Loucy (cell line): ENCODE measurements around the gene PLIN4.

Source experiments
- H2AFZ ChIP-seq: fragments of 200-600 bp; sonication (generic); 2 replicates; pipeline ENCODE4 v1.6.0; 2016; ENCODE audit warnings: antibody characterized with exemption, mild to moderate bottlenecking, low read length, moderate library complexity
- H3F3A ChIP-seq: fragments of 200-600 bp; 2 replicates; pipeline ENCODE4 v1.6.0; 2016; ENCODE audit warnings: antibody characterized with exemption, low read depth, mild to moderate bottlenecking
- H3K27me3 ChIP-seq: fragments of 200-600 bp; sonication (generic); 2 replicates; pipeline ENCODE4 v1.6.1; 2014; ENCODE audit warnings: low read length, mild to moderate bottlenecking; ENCODE audit not compliant: insufficient read depth, poor library complexity, severe bottlenecking
- H3K36me3 ChIP-seq: fragments of 200-600 bp; sonication (generic); 2 replicates; pipeline ENCODE4 v1.6.1; 2016; ENCODE audit warnings: low read length; ENCODE audit not compliant: insufficient read depth
- H3K4me1 ChIP-seq: fragments of 200-600 bp; sonication (generic); 2 replicates; pipeline ENCODE4 v1.5.1; 2014; ENCODE audit warnings: low read length, mild to moderate bottlenecking; ENCODE audit not compliant: insufficient read depth, poor library complexity, severe bottlenecking
- H3K4me2 ChIP-seq: fragments of 200-600 bp; sonication (generic); 2 replicates; pipeline ENCODE4 v1.6.0; 2014; ENCODE audit warnings: antibody characterized with exemption, low read length, low read depth, mild to moderate bottlenecking; ENCODE audit not compliant: poor library complexity, severe bottlenecking
- H3K4me3 ChIP-seq: fragments of 200-600 bp; sonication (generic); 2 replicates; pipeline ENCODE4 v1.5.1; 2014; ENCODE audit warnings: low read length, mild to moderate bottlenecking, mixed read lengths; ENCODE audit not compliant: poor library complexity, severe bottlenecking
- H3K79me2 ChIP-seq: fragments of 200-600 bp; sonication (generic); 2 replicates; pipeline ENCODE4 v1.6.1; 2014; ENCODE audit warnings: low read length; ENCODE audit not compliant: insufficient read depth
- H3K9ac ChIP-seq: fragments of 200-600 bp; sonication (generic); 2 replicates; pipeline ENCODE4 v1.6.0; 2014; ENCODE audit warnings: mild to moderate bottlenecking, low read depth, low read length, moderate library complexity; ENCODE audit not compliant: poor library complexity, severe bottlenecking
- H3K9me2 ChIP-seq: fragments of 200-600 bp; sonication (generic); replicated peaks from 2 replicates; pipeline ENCODE4 v1.6.1; 2016; ENCODE audit warnings: low read depth, low read length, mixed read lengths
- H3K9me3 ChIP-seq: fragments of 200-600 bp; sonication (generic); 2 replicates; pipeline ENCODE4 v1.6.1; 2014; ENCODE audit warnings: mild to moderate bottlenecking, antibody characterized with exemption, low read length, low read depth; ENCODE audit not compliant: insufficient read depth
- H4K20me1 ChIP-seq: fragments of 200-600 bp; sonication (generic); 2 replicates; pipeline ENCODE4 v1.6.0; 2014; ENCODE audit warnings: antibody characterized with exemption, low read length, mild to moderate bottlenecking; ENCODE audit not compliant: insufficient read depth, poor library complexity, severe bottlenecking
- EZH2phosphoT487 ChIP-seq: fragments of 200-600 bp; IDR thresholded peaks from 2 replicates; pipeline ENCODE4 v1.6.1; 2018; ENCODE audit warnings: antibody characterized with exemption, mild to moderate bottlenecking, moderate library complexity, borderline replicate concordance
- TF ChIP-seq, protein P1 (sequence below): fragments of 200-600 bp; sonication (generic); conservative IDR thresholded peaks from 2 replicates; pipeline ENCODE4 v1.5.1; 2014; ENCODE audit warnings: mild to moderate bottlenecking, antibody characterized with exemption, low read length

PLIN4 gene

GRCh38 chr19:4503132-4503824, 15.0 kb downstream of the PLIN4 start:
- no peak overlapping the region for H3K4me2 ChIP-seq
- no peaks in the 10 kb centered on the region for H3K9me2 ChIP-seq
- H2AFZ ChIP-seq: no peak overlapping the region
- H3F3A ChIP-seq: no peaks in the 10 kb centered on the region
- H3K4me3 ChIP-seq: no peak overlapping the region
- TF ChIP-seq EZH2phosphoT487: no peak
- TF ChIP-seq, protein P1, sequence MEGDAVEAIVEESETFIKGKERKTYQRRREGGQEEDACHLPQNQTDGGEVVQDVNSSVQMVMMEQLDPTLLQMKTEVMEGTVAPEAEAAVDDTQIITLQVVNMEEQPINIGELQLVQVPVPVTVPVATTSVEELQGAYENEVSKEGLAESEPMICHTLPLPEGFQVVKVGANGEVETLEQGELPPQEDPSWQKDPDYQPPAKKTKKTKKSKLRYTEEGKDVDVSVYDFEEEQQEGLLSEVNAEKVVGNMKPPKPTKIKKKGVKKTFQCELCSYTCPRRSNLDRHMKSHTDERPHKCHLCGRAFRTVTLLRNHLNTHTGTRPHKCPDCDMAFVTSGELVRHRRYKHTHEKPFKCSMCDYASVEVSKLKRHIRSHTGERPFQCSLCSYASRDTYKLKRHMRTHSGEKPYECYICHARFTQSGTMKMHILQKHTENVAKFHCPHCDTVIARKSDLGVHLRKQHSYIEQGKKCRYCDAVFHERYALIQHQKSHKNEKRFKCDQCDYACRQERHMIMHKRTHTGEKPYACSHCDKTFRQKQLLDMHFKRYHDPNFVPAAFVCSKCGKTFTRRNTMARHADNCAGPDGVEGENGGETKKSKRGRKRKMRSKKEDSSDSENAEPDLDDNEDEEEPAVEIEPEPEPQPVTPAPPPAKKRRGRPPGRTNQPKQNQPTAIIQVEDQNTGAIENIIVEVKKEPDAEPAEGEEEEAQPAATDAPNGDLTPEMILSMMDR: no peak
- no peaks in the 10 kb centered on the region for H4K20me1 ChIP-seq
- H3K9me3 ChIP-seq: no peaks in the 10 kb centered on the region
- H3K36me3 ChIP-seq: peaks cover 16% of the 10 kb centered on the region; the same call in 1 of the 2 replicates
- peaks cover 5% of the 10 kb centered on the region for H3K4me1 ChIP-seq
- no peaks in the 10 kb centered on the region for H3K79me2 ChIP-seq
- H3K9ac ChIP-seq: no peak overlapping the region
- no peaks in the 10 kb centered on the region for H3K27me3 ChIP-seq

DNA sequence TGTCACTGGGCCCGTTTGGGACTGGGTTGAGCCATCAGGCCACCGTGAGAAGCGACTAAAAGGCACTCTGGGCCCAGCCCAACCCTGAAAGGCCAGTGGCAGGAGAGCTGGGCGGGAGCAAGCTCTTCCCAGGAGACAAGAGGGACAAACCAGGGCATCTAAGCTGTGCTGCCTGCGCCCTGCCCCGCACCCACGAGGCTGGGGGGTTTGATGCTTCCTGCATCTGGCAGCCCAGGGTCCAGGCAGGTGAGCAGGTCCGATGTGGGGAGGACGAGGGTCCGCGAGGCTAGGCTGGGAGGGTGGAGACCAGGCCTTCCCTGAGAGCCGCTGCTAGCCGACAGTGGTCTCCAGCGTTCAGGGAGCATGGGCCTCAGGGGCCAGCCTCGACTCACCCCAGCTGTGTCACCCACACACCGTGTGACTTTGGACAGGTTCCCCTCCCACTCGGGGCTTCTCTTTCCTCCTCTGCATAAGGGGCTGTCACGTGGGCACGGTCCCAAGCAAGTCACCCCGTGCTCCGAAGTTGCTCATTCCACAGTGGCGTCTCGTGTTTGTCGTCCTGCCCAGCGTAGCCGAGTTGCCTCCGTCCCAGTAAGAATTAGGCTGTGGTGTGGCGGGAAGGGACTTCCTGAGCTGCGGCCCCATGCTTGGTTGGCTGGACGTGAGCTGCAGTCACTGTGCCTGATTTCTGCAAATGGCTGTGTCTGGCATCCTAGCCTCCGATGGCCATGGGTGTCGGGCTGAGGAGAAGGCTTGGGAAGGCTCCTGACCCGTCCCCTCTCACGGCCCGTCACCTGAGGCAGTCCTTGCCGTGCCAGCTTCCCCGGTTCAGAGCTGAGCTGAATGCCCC, 15.8 kb downstream of the PLIN4 start:
- Histone ChIP-seq H3K36me3 (peaks cover 24% of the 10 kb centered on the region; the same call in 1 of the 2 replicates), H3K9me3 (no peaks in the 10 kb centered on the region), H3K4me2 (no peak overlapping the region), H4K20me1 (no peaks in the 10 kb centered on the region), H3K9ac (no peak overlapping the region), H3K79me2 (no peaks in the 10 kb centered on the region), H3K4me1 (peaks cover 5% of the 10 kb centered on the region), H3K9me2 (no peaks in the 10 kb centered on the region), H2AFZ (no peak overlapping the region), H3F3A (no peaks in the 10 kb centered on the region), H3K27me3 (no peaks in the 10 kb centered on the region), H3K4me3 (no peak overlapping the region)
- TF ChIP-seq EZH2phosphoT487: no peak
- TF ChIP-seq, protein P1: no peak

GRCh38 chr19:4501691-4502090, 16.6 kb downstream of the PLIN4 start:
- H3K36me3 ChIP-seq: peaks cover 25% of the 10 kb centered on the region; the same call in 1 of the 2 replicates
- TF ChIP-seq EZH2phosphoT487: no peak
- TF ChIP-seq, protein P1: no peak

More at GRCh38 chr19:4501691-4502090, 16.6 kb downstream of the PLIN4 start:
- H3K4me1 ChIP-seq: peaks cover 5% of the 10 kb centered on the region
- H2AFZ ChIP-seq: no peak overlapping the region
- no peaks in the 10 kb centered on the region for H3K9me2 ChIP-seq
- no peak overlapping the region for H3K4me2 ChIP-seq
- no peaks in the 10 kb centered on the region for H4K20me1 ChIP-seq
- no peak overlapping the region for H3K9ac ChIP-seq
- no peak overlapping the region for H3K4me3 ChIP-seq
- no peaks in the 10 kb centered on the region for H3K9me3 ChIP-seq
- no peaks in the 10 kb centered on the region for H3K79me2 ChIP-seq
- H3F3A ChIP-seq: no peaks in the 10 kb centered on the region
- H3K27me3 ChIP-seq: no peaks in the 10 kb centered on the region
